DMS153 (cell line): ENCODE measurements around the gene PGBD5.
A peak's percentile ranks its signal among the peaks of the same experiment; 100 is the strongest.
"Not testable (repeated sequence)": the region's sequence is repeated elsewhere in the genome, so short reads cannot be mapped to it uniquely, and the experiment has no call there.

Source experiments
- DNase-seq: peaks from one replicate; lab custom pipeline; 2025; lab: John Stamatoyannopoulos, UW

The PGBD5 gene, protein sequence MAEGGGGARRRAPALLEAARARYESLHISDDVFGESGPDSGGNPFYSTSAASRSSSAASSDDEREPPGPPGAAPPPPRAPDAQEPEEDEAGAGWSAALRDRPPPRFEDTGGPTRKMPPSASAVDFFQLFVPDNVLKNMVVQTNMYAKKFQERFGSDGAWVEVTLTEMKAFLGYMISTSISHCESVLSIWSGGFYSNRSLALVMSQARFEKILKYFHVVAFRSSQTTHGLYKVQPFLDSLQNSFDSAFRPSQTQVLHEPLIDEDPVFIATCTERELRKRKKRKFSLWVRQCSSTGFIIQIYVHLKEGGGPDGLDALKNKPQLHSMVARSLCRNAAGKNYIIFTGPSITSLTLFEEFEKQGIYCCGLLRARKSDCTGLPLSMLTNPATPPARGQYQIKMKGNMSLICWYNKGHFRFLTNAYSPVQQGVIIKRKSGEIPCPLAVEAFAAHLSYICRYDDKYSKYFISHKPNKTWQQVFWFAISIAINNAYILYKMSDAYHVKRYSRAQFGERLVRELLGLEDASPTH

GRCh38 chr1:230426246-230427093 is at the start of gene PGBD5:
Gene PGBD5, minus strand, starts transcription at chr1:230426332. Its CDS starts 404 bp downstream, at chr1:230425928.
- DNase-seq: peak; percentile 73

- DNase-seq: not testable (repeated sequence)
Measured at GRCh38 chr1:230474924-230475323, 48.8 kb upstream of the PGBD5 start.

DNA sequence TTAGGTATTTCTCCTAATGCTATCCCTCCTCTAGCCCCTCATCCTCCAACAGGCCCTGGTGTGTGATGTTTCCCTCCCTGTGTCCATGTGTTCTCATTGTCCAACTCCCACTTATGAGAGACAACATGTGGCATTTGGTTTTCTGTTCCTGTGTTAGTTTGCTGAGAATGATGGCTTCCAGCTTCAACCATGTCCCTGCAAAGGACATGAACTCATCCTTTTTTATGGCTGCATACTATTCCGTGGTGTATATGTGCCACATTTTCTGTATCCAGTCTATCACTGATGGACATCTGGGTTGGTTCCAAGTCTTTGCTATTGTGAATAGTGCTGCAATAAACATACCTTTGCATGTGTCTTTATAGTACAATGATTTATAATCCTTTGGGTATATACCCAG is 44.6 kb upstream of the PGBD5 start:
- not testable (repeated sequence) for DNase-seq

DNA sequence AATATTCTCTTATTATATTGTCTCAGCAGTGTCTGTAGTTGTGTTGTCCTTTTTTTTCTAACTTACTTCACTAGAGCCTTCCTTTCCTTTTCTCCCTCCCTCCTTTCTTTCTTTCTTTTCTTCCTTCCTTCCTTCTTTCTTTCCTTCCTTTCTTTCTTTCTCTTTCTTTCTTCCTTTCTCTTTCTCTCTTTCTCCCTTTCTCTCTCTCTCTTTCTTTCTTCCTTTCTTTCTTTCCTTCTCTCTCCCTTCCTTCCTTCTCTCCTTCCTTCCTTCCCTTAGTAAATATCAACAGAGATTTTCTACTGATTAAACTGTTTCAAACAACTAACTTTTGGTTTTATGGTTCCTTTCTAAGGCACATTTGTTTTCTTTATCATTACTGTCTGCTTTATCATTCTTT is 43.1 kb upstream of the PGBD5 start:
- DNase-seq: no peak

DNA sequence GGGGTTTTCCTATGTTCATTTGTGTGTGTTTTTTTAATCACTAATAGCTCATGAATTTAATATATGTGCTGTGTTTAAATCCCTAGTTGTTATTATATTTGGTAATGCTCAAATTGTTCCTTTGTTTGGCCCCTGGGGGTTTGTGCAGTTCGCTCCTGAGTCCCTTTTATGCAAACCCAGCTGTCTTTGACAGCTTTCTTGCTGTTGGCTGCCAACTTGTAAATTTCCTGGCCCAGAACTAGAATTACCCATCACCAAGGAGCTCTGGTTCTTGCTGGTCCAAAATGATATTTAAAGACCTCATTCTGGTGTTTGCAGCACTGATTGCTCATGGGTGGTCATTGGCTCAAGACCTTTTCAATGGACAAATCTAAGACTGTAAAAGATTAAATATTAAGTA is 39.6 kb upstream of the PGBD5 start:
- no peak for DNase-seq

DNA sequence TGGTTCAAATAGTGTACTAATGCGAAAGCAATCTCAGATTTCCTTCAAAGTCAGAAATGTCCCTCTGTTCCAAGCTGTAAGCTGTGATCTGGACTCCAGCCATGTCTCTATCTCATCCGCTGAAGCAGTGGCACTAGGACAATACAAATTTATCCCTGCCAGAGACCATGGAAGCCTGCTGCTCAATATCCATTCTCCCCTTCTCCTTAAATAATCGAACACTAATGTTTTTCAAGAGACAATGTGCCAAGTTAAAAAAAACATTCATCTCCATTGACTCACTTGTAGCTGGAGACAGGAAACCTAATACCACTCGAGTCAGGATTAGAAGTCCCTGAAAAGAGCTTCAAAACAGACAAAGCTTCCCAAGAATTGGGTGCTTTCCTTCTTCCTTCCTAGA is 38.5 kb upstream of the PGBD5 start:
- DNase-seq: no peak

DNA sequence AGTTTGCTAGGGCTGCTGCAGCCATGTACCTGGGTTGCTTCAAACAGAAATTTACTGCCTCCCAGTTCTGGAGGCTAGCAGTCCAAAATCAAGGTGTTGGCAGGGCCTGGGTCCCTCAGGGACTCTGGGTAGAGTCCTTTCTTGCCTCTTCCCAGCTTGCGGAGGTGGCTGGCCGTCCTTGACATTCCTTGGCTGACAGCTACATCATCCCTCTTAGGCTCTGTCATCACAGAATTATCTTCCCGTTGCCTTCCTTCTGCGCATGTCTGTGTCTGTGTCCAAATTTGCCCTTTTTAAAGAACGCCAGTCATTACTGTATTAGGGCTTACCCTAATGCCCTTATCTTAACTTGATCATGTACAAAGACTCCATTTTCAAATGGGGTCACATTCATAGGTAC is 37.6 kb upstream of the PGBD5 start:
- DNase-seq: no peak

GRCh38 chr1:230463326-230463725 is 37.2 kb upstream of the PGBD5 start:
- DNase-seq: no peak

- DNase-seq: peak; percentile 37
Measured at GRCh38 chr1:230459465-230459864, 33.3 kb upstream of the PGBD5 start.

GRCh38 chr1:230458509-230458908 is 32.4 kb upstream of the PGBD5 start:
- no peak for DNase-seq

DNA sequence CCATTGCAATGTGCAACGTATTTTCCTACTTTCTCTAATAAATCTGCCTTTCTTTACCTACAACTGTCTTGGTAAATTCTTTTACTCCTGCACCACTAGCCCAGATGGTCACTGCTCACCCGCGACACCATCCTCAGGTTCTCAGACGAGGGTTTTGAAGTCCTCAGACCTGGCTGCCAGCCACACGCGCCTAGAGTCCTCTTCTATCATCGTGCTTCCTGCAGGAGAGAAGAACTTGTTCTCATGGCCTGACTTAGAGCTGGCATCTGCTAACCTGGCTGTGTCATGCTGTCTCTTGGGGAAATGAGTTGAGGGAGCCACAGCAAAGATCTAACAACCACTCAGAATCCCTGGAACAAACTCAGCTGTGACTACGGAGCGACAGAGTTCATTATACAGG is 30.3 kb upstream of the PGBD5 start:
- DNase-seq: no peak

DNA sequence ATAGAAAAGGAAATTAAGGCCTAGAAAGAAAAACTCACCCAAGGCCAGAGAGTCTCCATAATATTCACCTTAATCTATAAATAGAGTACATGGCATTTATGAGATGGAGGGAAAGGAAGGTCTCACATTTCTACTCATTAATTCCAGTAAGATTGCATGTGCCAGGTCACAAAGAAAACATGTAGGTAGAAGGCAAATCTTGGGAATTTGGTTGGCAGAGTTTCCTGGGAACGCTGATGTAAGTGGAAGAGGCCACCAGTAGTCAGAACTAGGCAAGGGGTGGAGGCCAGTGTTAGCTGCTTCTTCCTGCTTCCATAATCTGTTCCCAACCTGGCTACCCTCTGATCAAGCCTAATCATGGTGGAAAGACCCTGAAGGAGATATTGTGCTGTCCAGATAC is 29.2 kb upstream of the PGBD5 start:
- DNase-seq: no peak

DNA sequence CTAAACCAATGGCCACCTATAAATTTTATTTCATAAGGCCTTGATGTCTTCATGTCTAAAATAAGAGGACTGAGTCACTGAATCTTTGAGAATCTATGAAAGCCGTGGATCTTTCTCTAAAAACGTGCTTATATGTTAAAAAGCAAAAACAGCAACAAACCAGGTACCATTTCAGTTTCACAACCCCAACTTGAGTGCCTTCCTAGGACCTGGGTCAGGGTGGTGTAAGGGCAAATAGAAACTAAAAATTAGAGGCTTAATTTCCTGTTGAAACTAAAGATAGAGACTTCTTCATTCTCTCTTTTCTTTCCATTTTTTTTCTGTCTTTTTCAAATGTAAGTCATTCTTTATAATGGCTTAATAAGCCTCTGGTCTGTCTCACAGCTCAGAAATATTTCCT is 27.2 kb upstream of the PGBD5 start:
- DNase-seq: no peak

DNA sequence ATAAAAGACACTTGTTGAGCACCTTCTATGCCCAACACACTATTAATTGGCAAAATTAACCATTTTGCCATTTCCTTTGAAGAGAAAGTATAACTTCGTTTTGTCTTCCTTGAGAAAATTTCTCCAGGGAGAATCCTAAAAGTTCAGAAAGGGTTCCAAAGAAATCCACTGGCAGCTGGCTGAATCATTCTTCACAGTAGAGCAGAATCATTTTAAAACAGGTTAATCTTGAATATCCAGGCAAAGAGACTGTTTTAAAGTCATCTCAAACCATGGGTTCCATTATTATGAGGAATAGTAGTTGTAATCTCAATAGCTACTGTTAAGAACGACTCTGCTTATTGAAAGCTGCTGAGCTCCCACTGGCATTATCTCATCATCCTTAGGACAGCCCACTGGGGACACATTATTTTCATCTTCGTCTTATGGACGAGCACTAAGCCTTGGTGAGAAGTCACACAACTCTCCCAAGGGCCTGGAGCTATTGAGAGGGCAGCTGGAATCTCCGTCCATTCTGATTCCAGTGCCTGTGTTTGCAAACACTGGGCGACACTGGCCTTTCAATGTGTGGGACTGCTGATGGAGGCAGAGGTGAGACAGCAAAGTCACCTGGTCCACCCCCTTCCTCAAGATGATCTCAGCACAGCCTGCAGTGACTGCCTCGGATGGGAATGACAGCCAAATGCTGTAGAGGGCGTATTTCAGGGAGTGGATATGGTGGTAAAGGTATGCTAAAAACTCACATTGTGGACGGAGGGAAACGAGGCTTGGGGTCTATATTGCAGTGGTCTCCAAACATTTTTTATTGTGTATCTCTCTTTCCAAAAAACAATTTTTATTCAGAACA is 15.3 kb upstream of the PGBD5 start:
- no peak for DNase-seq

- DNase-seq: no peak
Measured at GRCh38 chr1:230435108-230435507, 9.0 kb upstream of the PGBD5 start.

DNA sequence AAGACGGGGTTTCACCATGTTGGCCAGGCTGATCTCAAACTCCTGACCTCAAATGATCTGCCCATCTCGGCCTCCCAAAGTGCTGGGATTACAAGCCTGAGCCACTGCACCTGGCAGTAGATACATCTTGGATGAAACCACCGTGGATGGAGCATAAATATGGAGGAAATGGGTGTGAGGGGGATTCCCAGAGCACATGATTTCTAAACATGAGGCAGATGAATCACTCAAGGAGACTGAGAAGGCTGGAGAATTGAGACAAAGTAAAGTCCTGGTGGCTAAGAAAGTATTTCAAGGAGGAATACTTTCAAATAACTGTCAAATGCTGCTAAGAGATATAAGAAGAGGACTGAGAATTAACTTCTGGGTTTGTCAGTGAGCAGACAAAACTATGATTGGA is 5.4 kb upstream of the PGBD5 start:
- no peak for DNase-seq

DNA sequence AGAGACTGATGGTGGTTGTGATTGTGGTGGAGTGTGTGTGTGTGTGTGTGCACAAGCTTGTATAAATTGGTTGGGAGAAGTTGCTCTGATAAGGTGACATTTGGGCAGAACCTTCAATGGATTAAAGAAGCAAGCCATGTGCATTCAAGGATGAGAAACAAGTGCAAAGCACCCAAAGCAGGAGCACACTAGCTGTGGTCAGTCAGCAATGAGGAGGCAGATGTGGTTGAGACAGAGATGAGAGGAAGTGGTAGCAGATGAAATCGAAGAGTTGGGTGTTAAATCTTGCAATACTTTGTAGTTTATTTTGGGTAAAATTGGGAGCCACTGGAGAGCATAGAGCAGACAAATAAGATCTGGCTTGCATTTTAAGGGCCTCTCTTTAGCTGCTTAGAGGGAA is 4.4 kb upstream of the PGBD5 start:
- DNase-seq: no peak

DNA sequence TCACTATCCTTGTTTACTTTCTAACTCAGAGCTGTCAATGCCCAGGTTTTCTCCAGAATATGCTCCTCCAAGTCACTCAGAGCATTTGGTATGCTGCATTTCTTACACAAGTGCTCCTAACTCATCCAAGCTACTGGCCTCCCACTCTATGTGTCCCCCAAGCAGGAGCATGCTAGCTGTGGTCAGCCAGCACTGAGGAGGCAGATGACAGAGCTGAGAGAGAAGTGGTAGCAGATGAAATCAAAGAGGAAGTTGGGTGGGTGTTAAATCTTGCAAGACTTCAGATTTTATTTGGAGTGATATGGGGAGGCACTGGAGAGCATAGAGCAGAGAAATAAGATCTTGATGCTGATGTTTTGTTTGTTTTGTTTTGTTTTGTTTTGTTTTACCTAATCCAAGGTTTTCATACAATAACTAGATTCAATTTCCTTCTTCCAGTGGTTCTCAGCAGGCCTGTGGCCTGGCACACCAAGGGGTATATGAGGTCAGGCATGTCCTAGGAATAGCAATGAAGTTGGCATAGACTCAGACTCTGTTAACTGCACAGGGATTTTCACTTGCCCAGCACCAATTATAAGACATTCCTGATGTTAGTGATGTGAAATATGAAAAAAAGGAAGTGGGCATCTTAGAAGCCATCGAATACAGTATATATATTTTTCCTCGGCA is 3.1 kb upstream of the PGBD5 start:
- no peak for DNase-seq

- DNase-seq: peak; percentile 58
Measured at GRCh38 chr1:230427981-230428380, 1.8 kb upstream of the PGBD5 start.

- DNase-seq: no peak
Measured at GRCh38 chr1:230427094-230427876, 1.2 kb upstream of the PGBD5 start.
